ENCODE data around the gene C3orf49.

C3orf49 gene, protein sequence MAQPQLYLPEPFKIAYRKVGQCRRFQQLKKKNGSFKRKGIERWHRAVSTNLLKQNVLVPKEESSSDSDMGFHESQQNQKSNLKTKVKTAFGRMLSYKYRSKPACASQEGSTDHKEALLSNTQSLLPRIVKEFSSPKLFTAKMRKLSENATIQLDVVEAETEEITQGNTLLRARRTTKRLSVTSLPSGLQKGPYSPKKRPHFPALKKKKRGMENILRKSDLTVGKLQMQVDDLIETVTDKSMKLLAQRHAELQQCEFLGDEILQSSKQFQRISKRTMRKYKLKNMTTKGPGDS

GRCh38 chr3:63819151-63819398 lies at the start of gene C3orf49:
TSS of gene C3orf49 (plus strand) at chr3:63819299. CDS start at chr3:63819472, 173 bp downstream.
- no peaks in the 10 kb centered on the region for H3K27me3 Mint-ChIP-seq
- no peak within 1 kb of the TSS for H3K27ac Mint-ChIP-seq
- no peaks in the 10 kb centered on the region for H3K4me1 Mint-ChIP-seq
- no peak within 1 kb of the TSS for H3K4me3 Mint-ChIP-seq
- DNase-seq (no peak), ATAC-seq (no peak)
- no peaks in the 10 kb centered on the region for H3K9me3 Mint-ChIP-seq

- Mint-ChIP-seq H3K4me1 (no peaks in the 10 kb centered on the region), H3K4me3 (no peak overlapping the region), H3K27ac (no peak overlapping the region), H3K27me3 (peaks cover 7% of the 10 kb centered on the region), H3K9me3 (no peaks in the 10 kb centered on the region)
- ATAC-seq = no peak
- DNase-seq = no peak
Observed at GRCh38 chr3:63774781-63775180, 44.3 kb upstream of the C3orf49 start.

GRCh38 chr3:63779227-63779626 lies 39.9 kb upstream of the C3orf49 start:
- Mint-ChIP-seq H3K9me3 (no peaks in the 10 kb centered on the region), H3K27ac (no peak overlapping the region), H3K4me3 (no peak overlapping the region), H3K27me3 (no peaks in the 10 kb centered on the region), H3K4me1 (no peaks in the 10 kb centered on the region)
- no peak for ATAC-seq
- no peak for DNase-seq

DNA sequence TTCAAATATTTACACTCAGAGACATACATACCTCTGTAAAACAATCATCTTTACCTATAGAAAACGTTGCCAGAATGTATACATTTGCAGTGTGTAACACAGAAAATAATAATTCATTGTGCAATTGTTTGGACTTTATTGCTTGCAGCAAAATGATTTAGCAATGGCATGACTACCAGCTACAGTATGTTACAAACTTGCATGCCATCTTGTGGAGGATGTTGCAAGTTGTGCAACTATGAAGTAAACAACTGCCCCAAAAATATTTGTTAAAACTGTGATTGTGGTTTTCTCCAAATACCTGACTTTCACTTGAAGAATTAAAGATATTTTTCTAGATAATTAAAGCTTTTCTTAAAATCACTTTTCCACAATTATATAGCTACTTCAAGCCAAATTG lies 27.1 kb upstream of the C3orf49 start:
- Mint-ChIP-seq H3K27me3 (peaks cover 17% of the 10 kb centered on the region), H3K4me3 (no peak overlapping the region), H3K27ac (no peak overlapping the region), H3K9me3 (no peaks in the 10 kb centered on the region), H3K4me1 (no peaks in the 10 kb centered on the region)
- DNase-seq (no peak), ATAC-seq (no peak)

GRCh38 chr3:63795438-63795837 lies 23.7 kb upstream of the C3orf49 start:
- no peak overlapping the region for H3K27ac Mint-ChIP-seq
- DNase-seq (no peak), ATAC-seq (no peak)
- H3K9me3 Mint-ChIP-seq = no peaks in the 10 kb centered on the region
- H3K4me3 Mint-ChIP-seq = no peak overlapping the region
- peaks cover 8% of the 10 kb centered on the region for H3K27me3 Mint-ChIP-seq
- H3K4me1 Mint-ChIP-seq = no peaks in the 10 kb centered on the region

DNA sequence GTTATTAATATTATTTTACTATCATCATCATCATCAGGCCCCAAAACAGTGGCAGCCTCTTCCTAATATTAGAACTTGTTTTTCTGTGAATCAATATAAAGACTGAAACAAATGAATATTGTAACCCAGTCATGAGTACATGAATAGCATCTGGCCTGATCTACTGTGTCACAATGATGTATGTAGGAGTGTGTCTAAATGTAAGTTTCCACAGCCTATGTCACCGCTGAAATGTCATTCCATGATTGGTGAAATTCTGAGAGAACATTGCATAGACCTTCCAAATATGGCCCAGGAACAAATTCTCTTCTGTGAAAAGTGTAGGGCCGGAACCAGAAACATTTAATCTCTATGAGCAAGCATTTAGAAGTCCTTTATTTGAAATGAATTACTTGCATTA lies 20.6 kb upstream of the C3orf49 start:
- Mint-ChIP-seq H3K4me1 (no peaks in the 10 kb centered on the region), H3K27ac (no peak overlapping the region), H3K9me3 (no peaks in the 10 kb centered on the region), H3K4me3 (no peak overlapping the region), H3K27me3 (peaks cover 8% of the 10 kb centered on the region)
- no peak for ATAC-seq
- no peak for DNase-seq

DNA sequence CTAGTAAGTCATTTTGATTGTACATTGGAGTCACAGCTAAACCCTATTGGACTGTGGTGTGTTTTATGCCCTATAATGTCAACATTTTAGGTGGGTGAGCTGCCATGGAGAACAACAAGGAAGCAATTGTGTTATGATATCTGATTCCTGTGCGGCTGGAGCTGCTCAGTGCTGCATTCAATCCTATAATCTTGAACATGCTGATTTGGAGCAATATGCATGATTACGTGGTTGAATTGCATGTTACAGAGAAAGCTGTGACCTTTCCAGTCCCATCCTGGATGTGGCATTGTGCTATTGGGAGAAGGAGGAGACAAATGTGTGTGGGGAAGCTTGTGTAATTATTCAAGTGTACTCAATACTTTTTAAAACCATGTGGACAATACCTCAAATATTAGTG lies 20.1 kb upstream of the C3orf49 start:
- no peaks in the 10 kb centered on the region for H3K9me3 Mint-ChIP-seq
- ATAC-seq (no peak), DNase-seq (no peak)
- peaks cover 8% of the 10 kb centered on the region for H3K27me3 Mint-ChIP-seq
- no peak overlapping the region for H3K4me3 Mint-ChIP-seq
- H3K4me1 Mint-ChIP-seq = no peaks in the 10 kb centered on the region
- H3K27ac Mint-ChIP-seq = no peak overlapping the region

- no peaks in the 10 kb centered on the region for H3K4me1 Mint-ChIP-seq
- no peaks in the 10 kb centered on the region for H3K9me3 Mint-ChIP-seq
- H3K27ac Mint-ChIP-seq = no peak overlapping the region
- H3K27me3 Mint-ChIP-seq = peaks cover 8% of the 10 kb centered on the region
- H3K4me3 Mint-ChIP-seq = no peak overlapping the region
- ATAC-seq (no peak), DNase-seq (no peak)
Observed at GRCh38 chr3:63800097-63800496, 19.0 kb upstream of the C3orf49 start.

DNA sequence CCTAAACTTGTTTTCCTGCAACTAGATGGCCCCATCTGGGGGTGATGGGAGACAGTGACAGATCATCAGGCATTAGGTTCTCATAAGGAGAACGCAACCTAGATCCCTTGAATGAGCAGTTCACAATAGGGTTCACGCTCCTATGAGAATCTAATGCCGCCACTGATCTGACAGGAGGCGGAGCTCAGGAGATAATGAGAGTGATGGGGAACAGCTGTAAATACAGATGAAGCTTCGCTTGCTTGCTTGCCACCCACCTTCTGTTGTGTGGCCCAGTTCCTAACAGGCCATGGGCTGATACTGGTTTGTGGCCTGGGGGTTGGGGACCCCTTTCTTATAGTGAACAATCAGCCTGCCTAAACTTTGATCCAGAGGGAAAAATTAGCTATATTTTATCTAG lies 15.2 kb upstream of the C3orf49 start:
- H3K9me3 Mint-ChIP-seq = no peaks in the 10 kb centered on the region
- ATAC-seq (no peak), DNase-seq (no peak)
- no peaks in the 10 kb centered on the region for H3K4me1 Mint-ChIP-seq
- no peak overlapping the region for H3K4me3 Mint-ChIP-seq
- H3K27me3 Mint-ChIP-seq = no peaks in the 10 kb centered on the region
- no peak overlapping the region for H3K27ac Mint-ChIP-seq

- no peaks in the 10 kb centered on the region for H3K4me1 Mint-ChIP-seq
- H3K9me3 Mint-ChIP-seq = no peaks in the 10 kb centered on the region
- no peaks in the 10 kb centered on the region for H3K27me3 Mint-ChIP-seq
- DNase-seq (no peak), ATAC-seq (no peak)
- H3K27ac Mint-ChIP-seq = no peak overlapping the region
- H3K4me3 Mint-ChIP-seq = no peak overlapping the region
Observed at GRCh38 chr3:63807961-63808565, 11.0 kb upstream of the C3orf49 start.

- H3K9me3 Mint-ChIP-seq = no peaks in the 10 kb centered on the region
- no peak overlapping the region for H3K27ac Mint-ChIP-seq
- H3K4me1 Mint-ChIP-seq = no peaks in the 10 kb centered on the region
- H3K4me3 Mint-ChIP-seq = no peak overlapping the region
- H3K27me3 Mint-ChIP-seq = no peaks in the 10 kb centered on the region
- DNase-seq (no peak), ATAC-seq (no peak)
Observed at GRCh38 chr3:63808633-63809032, 10.5 kb upstream of the C3orf49 start.

DNA sequence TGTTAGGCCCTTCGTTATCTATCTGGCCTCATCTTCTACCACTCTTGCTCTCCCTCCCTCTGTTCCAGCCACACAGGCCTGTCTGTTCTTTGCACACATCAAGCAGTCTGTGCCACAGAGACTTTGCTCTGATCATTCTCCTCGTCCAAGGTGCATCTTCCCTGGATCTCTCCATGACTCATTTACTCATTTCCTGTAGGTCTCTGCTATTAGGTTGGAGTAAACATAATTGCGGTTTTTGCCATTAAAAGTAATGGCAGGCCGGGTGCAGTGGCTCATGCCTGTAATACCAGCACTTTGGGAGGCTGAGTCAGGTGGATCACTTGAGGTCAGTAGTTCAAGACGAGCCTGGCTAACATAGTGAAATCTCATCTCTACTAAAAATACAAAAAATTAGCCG lies 9.5 kb upstream of the C3orf49 start:
- Mint-ChIP-seq H3K27ac (peak overlapping the region in 1 of 2 donors; percentile 0), H3K4me1 (no peaks in the 10 kb centered on the region), H3K4me3 (no peak overlapping the region), H3K9me3 (no peaks in the 10 kb centered on the region), H3K27me3 (no peaks in the 10 kb centered on the region)
- no peak for DNase-seq
- ATAC-seq = no peak

- Mint-ChIP-seq H3K4me1 (no peaks in the 10 kb centered on the region), H3K4me3 (no peak overlapping the region), H3K27ac (no peak overlapping the region), H3K9me3 (no peaks in the 10 kb centered on the region), H3K27me3 (no peaks in the 10 kb centered on the region)
- DNase-seq = no peak
- ATAC-seq = no peak
Observed at GRCh38 chr3:63814237-63814636, 4.9 kb upstream of the C3orf49 start.

- Mint-ChIP-seq H3K27me3 (no peaks in the 10 kb centered on the region), H3K9me3 (no peaks in the 10 kb centered on the region), H3K27ac (no peak overlapping the region), H3K4me3 (no peak overlapping the region), H3K4me1 (no peaks in the 10 kb centered on the region)
- ATAC-seq (no peak), DNase-seq (no peak)
Observed at GRCh38 chr3:63817225-63817624, 1.9 kb upstream of the C3orf49 start.

DNA sequence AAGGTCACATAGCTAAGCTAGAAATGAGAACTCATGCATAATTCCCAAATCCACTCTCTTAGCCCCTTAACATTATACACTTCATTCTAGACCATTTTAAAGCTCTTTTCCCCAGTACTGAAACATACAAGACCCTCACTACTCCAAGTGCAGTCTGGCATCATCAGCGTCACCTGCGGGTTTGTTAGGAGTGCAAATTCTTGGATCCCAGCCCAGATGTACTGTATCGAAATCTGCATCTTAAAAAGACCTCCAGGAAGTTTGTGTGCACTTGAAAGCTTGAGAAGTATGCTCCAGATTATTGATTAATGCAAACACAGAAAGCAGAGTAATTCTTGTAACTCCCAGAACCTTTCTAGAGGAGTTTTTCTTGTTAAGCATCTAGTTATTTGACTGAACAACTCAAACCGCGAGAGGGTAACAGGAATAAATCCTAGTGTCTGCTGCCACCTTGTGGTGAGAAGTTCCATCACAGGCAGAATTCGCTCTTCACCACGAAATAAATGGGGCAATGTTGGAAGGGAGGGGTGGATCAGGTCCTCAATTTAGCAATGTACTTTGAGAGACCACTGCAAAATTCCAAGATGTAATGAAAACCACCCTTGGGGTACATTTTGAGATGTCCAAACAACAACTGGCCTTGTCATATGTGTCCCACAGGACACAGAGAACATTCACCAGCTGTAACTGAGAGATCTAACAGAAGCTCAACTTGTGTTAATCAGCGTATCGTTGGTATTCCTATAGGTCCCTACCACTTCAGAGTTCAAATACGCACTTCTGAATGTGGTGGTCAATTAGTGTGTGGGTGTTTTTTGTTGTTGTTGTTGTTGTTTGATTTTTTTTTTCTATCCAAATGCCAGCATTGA lies 583 bp upstream of the C3orf49 start:
- Mint-ChIP-seq H3K9me3 (no peaks in the 10 kb centered on the region), H3K27ac (no peak overlapping the region), H3K4me1 (no peaks in the 10 kb centered on the region), H3K4me3 (no peak overlapping the region), H3K27me3 (no peaks in the 10 kb centered on the region)
- ATAC-seq (peak; percentile 53), DNase-seq (peak; percentile 29 to 45)

- H3K9me3 Mint-ChIP-seq = no peaks in the 10 kb centered on the region
- no peaks in the 10 kb centered on the region for H3K27me3 Mint-ChIP-seq
- no peak for DNase-seq
- H3K4me1 Mint-ChIP-seq = no peaks in the 10 kb centered on the region
- H3K4me3 Mint-ChIP-seq = no peak overlapping the region
- ATAC-seq = no peak
- H3K27ac Mint-ChIP-seq = peak overlapping the region in 1 of 2 donors; percentile 24
Observed at GRCh38 chr3:63824309-63824708, 5.2 kb downstream of the C3orf49 start.

Measured in stimulated activated naive CD8-positive, alpha-beta T cell treated with anti-CD3 and anti-CD28 coated beads, Interleukin-15, amount 100 ng/mL, for 72 hours (primary cell).